Endothelial cell of umbilical vein (primary cell): ENCODE results near the gene MYH15. TPM values are rescaled to one million over a fixed set of nuclear protein-coding genes. Genes with fewer than 3 reads are reported as not detected.

Experiments used
- BruUV-seq: library from RNA; stranded (reverse); fragments of 400-500 nt; replicated peaks from 2 replicates; lab custom pipeline; 2021; lab: Mats Ljungman, UMichigan
- CTCF ChIA-PET: fragments of 300-600, 350-600 bp; sonication (Branson Sonifier 250); formaldehyde crosslinking; loops from one replicate; lab custom pipeline; 2021; ENCODE audit warnings: antibody characterized with exemption, inconsistent platforms; lab: Charles Lee
- POLR2A ChIA-PET: fragments of 300-600, 350-600 bp; sonication (Branson Sonifier 250); formaldehyde crosslinking; loops from one replicate; lab custom pipeline; 2021; ENCODE audit warnings: antibody characterized with exemption, inconsistent platforms; lab: Charles Lee
- DNase-seq: peaks from one replicate; pipeline ENCODE4 v3.0.0-alpha.2; 2011; ENCODE audit warnings: low read depth, low spot score
- FAIRE-seq: peaks from 2 replicates; lab custom pipeline; 2011; peaks lifted over from hg19 to GRCh38; lab: Jason Lieb, UNC
- H2AFZ ChIP-seq: 2 replicates; pipeline ENCODE4 v1.6.0; 2012; ENCODE audit warnings: low read depth, low read length, control low read depth, inconsistent platforms
- H3K27ac ChIP-seq: 2 replicates; pipeline ENCODE4 v1.5.1; 2011; ENCODE audit warnings: low read depth, mild to moderate bottlenecking, control low read depth, low read length, moderate library complexity; ENCODE audit not compliant: insufficient read depth
- H3K27me3 ChIP-seq, 2 experiments: 2 replicates each; pipeline versions ENCODE4 v1.6.0 to v1.6.1; 2011; ENCODE audit warnings: low read length in 2 of 2, mixed read lengths in 1 of 2; ENCODE audit not compliant: control insufficient read depth in 2 of 2, insufficient read depth in 2 of 2
- H3K36me3 ChIP-seq, 2 experiments: 2 replicates in 1 of 2; 3 replicates in 1 of 2; pipeline ENCODE4 v1.5.1; 2011; ENCODE audit warnings: low read length in 2 of 2, mild to moderate bottlenecking in 1 of 2, moderate library complexity in 1 of 2; ENCODE audit not compliant: control insufficient read depth in 2 of 2, insufficient read depth in 2 of 2; ENCODE audit errors: extremely low read depth in 1 of 2
- H3K4me1 ChIP-seq: 3 replicates; pipeline ENCODE4 v1.5.1; 2011; ENCODE audit warnings: mild to moderate bottlenecking, low read length; ENCODE audit not compliant: control insufficient read depth, insufficient read depth; ENCODE audit errors: extremely low read depth
- H3K4me2 ChIP-seq: 2 replicates; pipeline ENCODE4 v1.6.1; 2011; ENCODE audit warnings: low read length, control low read depth, mixed read lengths; ENCODE audit not compliant: insufficient read depth
- H3K4me3 ChIP-seq, 3 experiments: fragments of 200-600 bp in 1 of 3; sonication (generic), shearing (Covaris generic) in 1 of 3; replicated peaks in 1 of 3; 2 replicates each; pipeline ENCODE4 v1.5.1; 2011 to 2016; ENCODE audit warnings: control low read depth in 3 of 3, low read length in 3 of 3, mild to moderate bottlenecking in 2 of 3, inconsistent platforms in 1 of 3, low read depth in 1 of 3, moderate library complexity in 1 of 3; ENCODE audit not compliant: insufficient read depth in 1 of 3
- H3K79me2 ChIP-seq: 2 replicates; pipeline ENCODE4 v1.6.0; 2012; ENCODE audit warnings: low read length, inconsistent platforms; ENCODE audit not compliant: control insufficient read depth, insufficient read depth
- H3K9ac ChIP-seq: replicated peaks from 2 replicates; pipeline ENCODE3; 2011; ENCODE audit warnings: low read length, control low read depth; ENCODE audit not compliant: insufficient read depth; ENCODE audit errors: extremely low read depth
- H3K9me1 ChIP-seq: replicated peaks from 3 replicates; pipeline ENCODE4 v1.6.0; 2011; ENCODE audit warnings: mild to moderate bottlenecking, low read length; ENCODE audit not compliant: control insufficient read depth, insufficient read depth; ENCODE audit errors: extremely low read depth
- H3K9me3 ChIP-seq: replicated peaks from 2 replicates; pipeline ENCODE4 v1.5.1; 2012; ENCODE audit warnings: low read length, inconsistent platforms; ENCODE audit not compliant: control insufficient read depth, insufficient read depth
- H4K20me1 ChIP-seq: replicated peaks from 2 replicates; pipeline ENCODE3; 2011; ENCODE audit warnings: mild to moderate bottlenecking, low read length; ENCODE audit not compliant: control insufficient read depth, insufficient read depth; ENCODE audit errors: extremely low read depth
- FOS ChIP-seq: IDR thresholded peaks from 2 replicates; pipeline ENCODE4 v1.6.1; 2011; ENCODE audit warnings: mild to moderate bottlenecking, low read length, moderate library complexity, borderline replicate concordance; ENCODE audit not compliant: insufficient read depth
- JUN ChIP-seq: IDR thresholded peaks from 2 replicates; pipeline ENCODE4 v1.6.1; 2011; ENCODE audit warnings: borderline replicate concordance, low read depth; ENCODE audit not compliant: insufficient read length, insufficient read depth
- MAX ChIP-seq: IDR thresholded peaks from 2 replicates; pipeline ENCODE4 v1.6.1; 2011; ENCODE audit not compliant: insufficient read depth, insufficient read length
- MYC ChIP-seq: IDR thresholded peaks from one replicate; pipeline ENCODE4 v1.6.1; 2011; ENCODE audit warnings: mild to moderate bottlenecking, low read depth, low read length
- POLR2A ChIP-seq: IDR thresholded peaks from 2 replicates; pipeline ENCODE4 v1.6.1; 2012; ENCODE audit warnings: low read depth, mild to moderate bottlenecking, control low read depth, low read length
- POLR2AphosphoS5 ChIP-seq: IDR thresholded peaks from 2 replicates; pipeline ENCODE4 v1.6.1; 2012; ENCODE audit warnings: low read depth, mild to moderate bottlenecking, control low read depth, low read length, moderate library complexity; ENCODE audit not compliant: insufficient read depth
- dilution Hi-C: fragments of 300-500 bp; cut with MboI; formaldehyde crosslinking; loops from one replicate; pipeline ENCODE4 v1.15.0; 2019; ENCODE audit warnings: low sequenced_read_pairs; ENCODE audit not compliant: extremely low pct_ligation_motif_present
- intact Hi-C: fragments of 100-400 bp; cut with micrococcal nuclease; formaldehyde crosslinking; loops from one replicate; pipeline ENCODE4 v1.10.0; 2022
- polyA plus RNA-seq, 4 experiments: library from polyadenylated mRNA; depleted of rRNA in 3 of 4; stranded (reverse) in 3 of 4; unstranded in 1 of 4; fragments of >200 nt; gene quantifications; 2 replicates each; pipeline versions ENCODE4 v1.2.1 to v1.2.3, GENCODE V29; 2011 to 2012; ENCODE audit warnings: missing spikeins in 1 of 4
- total RNA-seq: library from RNA; stranded (reverse); gene quantifications from 2 replicates; pipeline ENCODE4 v1.2.3, GENCODE V29; 2021
- TF ChIP-seq, protein P1 (sequence below), 2 donors: IDR thresholded peaks; 1 replicate in 1 of 2; 2 replicates in 1 of 2; pipeline ENCODE4 v1.5.1; 2011; ENCODE audit warnings: low read length in 2 of 2, mild to moderate bottlenecking in 2 of 2, moderate library complexity in 2 of 2, control low read depth in 1 of 2, inconsistent platforms in 1 of 2, low read depth in 1 of 2; ENCODE audit not compliant: insufficient read depth in 1 of 2; ENCODE audit errors: extremely low read depth in 1 of 2

The MYH15 gene
- total and polyA plus RNA-seq, 2 donors (not counting 3 experiments of a cell fraction or from before 2014, with no cell fraction given): 0.27 TPM; not detected in 1

GRCh38 chr3:108412121-108412750, 98.2 kb downstream of the MYH15 start:
- intact Hi-C loops: no loop called here
- H3K9me3 ChIP-seq: no peaks in the 10 kb centered on the region
- POLR2A ChIA-PET: no interaction called here
- H3K4me2 ChIP-seq: no peak overlapping the region
- H3K4me3 ChIP-seq: no peak overlapping the region
- TF ChIP-seq POLR2A: no peak
- TF ChIP-seq JUN: no peak
- TF ChIP-seq MYC: no peak
- TF ChIP-seq FOS: no peak
- no peak for TF ChIP-seq POLR2AphosphoS5
- TF ChIP-seq, protein P1, sequence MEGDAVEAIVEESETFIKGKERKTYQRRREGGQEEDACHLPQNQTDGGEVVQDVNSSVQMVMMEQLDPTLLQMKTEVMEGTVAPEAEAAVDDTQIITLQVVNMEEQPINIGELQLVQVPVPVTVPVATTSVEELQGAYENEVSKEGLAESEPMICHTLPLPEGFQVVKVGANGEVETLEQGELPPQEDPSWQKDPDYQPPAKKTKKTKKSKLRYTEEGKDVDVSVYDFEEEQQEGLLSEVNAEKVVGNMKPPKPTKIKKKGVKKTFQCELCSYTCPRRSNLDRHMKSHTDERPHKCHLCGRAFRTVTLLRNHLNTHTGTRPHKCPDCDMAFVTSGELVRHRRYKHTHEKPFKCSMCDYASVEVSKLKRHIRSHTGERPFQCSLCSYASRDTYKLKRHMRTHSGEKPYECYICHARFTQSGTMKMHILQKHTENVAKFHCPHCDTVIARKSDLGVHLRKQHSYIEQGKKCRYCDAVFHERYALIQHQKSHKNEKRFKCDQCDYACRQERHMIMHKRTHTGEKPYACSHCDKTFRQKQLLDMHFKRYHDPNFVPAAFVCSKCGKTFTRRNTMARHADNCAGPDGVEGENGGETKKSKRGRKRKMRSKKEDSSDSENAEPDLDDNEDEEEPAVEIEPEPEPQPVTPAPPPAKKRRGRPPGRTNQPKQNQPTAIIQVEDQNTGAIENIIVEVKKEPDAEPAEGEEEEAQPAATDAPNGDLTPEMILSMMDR (IDR thresholded peaks at IDR 0.05; ENCODE audit: extremely low read depth in 1 of 2, insufficient read depth in 1 of 2, low read depth in 1 of 2, low read length in 2 of 2): no peak
- no peak for TF ChIP-seq MAX
- CTCF ChIA-PET: interaction anchor here (1.7 kb wide), 1 partner anchor 474 kb away, joined by 4 read pairs; no protein-coding TSS in a partner anchor
- no peak overlapping the region for H2AFZ ChIP-seq
- H3K27me3 ChIP-seq: no peaks in the 10 kb centered on the region
- DNase-seq (no peak), FAIRE-seq (no peak)
- no peak overlapping the region for H3K27ac ChIP-seq
- H3K79me2 ChIP-seq: no peaks in the 10 kb centered on the region
- H3K9me1 ChIP-seq: no peaks in the 10 kb centered on the region
- no peaks in the 10 kb centered on the region for H4K20me1 ChIP-seq
- no peaks in the 10 kb centered on the region for H3K36me3 ChIP-seq
- dilution Hi-C loops: no loop called here
- no peaks in the 10 kb centered on the region for H3K4me1 ChIP-seq
- no TSS peak for BruUV-seq
- H3K9ac ChIP-seq: no peak overlapping the region
